ENCODE data around the gene LHPP. TPM values are rescaled to one million over a fixed set of nuclear protein-coding genes. Genes with fewer than 3 reads are reported as not detected.

LHPP gene
- total RNA-seq, 1 experiment from 2014 or later: 6.6 TPM

- BruUV-seq (replicated peaks): no TSS peak
Measured at GRCh38 chr10:124650263-124650662, 188.6 kb downstream of the LHPP start.

GRCh38 chr10:124650820-124651401 lies 189.3 kb downstream of the LHPP start:
- ChIA-PET POLR2A (ENCODE audit: unreplicated experiment) (no interaction called here), CTCF (no interaction called here)
- Histone ChIP-seq H3K9me2 (replicated peaks; ENCODE audit: low read length) (no peaks in the 10 kb centered on the region), H3K4me3 (ENCODE audit: low read length) (no peak overlapping the region), H4K20me1 (ENCODE audit: low read length) (no peaks in the 10 kb centered on the region), H3K27me3 (ENCODE audit: low read length) (no peaks in the 10 kb centered on the region), H3K4me2 (ENCODE audit: low read length) (no peak overlapping the region), H3K36me3 (ENCODE audit: low read depth, low read length) (no peaks in the 10 kb centered on the region), H3K79me2 (ENCODE audit: low read length) (no peaks in the 10 kb centered on the region), H3K4me1 (ENCODE audit: insufficient read depth, low read length) (no peaks in the 10 kb centered on the region), H3F3A (ENCODE audit: low read length, unreplicated experiment) (no peaks in the 10 kb centered on the region), H2AFZ (ENCODE audit: low read length) (no peak overlapping the region), H3K9me3 (ENCODE audit: low read length) (no peaks in the 10 kb centered on the region), H3K27ac (ENCODE audit: low read length) (no peak overlapping the region), H3K9ac (ENCODE audit: low read length) (no peak overlapping the region)
- no peak for TF ChIP-seq EZH2phosphoT487 (IDR thresholded peaks at IDR 0.05; ENCODE audit: borderline replicate concordance, low read length)
- TF ChIP-seq CTCF (conservative IDR thresholded peaks at IDR 0.05; ENCODE audit: low read depth, low read length): no peak
- TF ChIP-seq EZH2 (IDR thresholded peaks at IDR 0.05; ENCODE audit: low read length, unreplicated experiment): no peak
- DNase-seq: no peak
- intact Hi-C loops (cut with micrococcal nuclease): no loop called here
- ATAC-seq: no peak
- no TSS peak for BruUV-seq (replicated peaks)

More at GRCh38 chr10:124650263-124650662, 188.6 kb downstream of the LHPP start:
- TF ChIP-seq EZH2phosphoT487 (IDR thresholded peaks at IDR 0.05; ENCODE audit: borderline replicate concordance, low read length) (no peak), CTCF (conservative IDR thresholded peaks at IDR 0.05; ENCODE audit: low read depth, low read length) (no peak), EZH2 (IDR thresholded peaks at IDR 0.05; ENCODE audit: low read length, unreplicated experiment) (no peak)
- Histone ChIP-seq H3K4me1 (ENCODE audit: insufficient read depth, low read length) (no peaks in the 10 kb centered on the region), H3K4me2 (ENCODE audit: low read length) (no peak overlapping the region), H4K20me1 (ENCODE audit: low read length) (no peaks in the 10 kb centered on the region), H3F3A (ENCODE audit: low read length, unreplicated experiment) (no peaks in the 10 kb centered on the region), H2AFZ (ENCODE audit: low read length) (no peak overlapping the region), H3K79me2 (ENCODE audit: low read length) (no peaks in the 10 kb centered on the region), H3K36me3 (ENCODE audit: low read depth, low read length) (no peaks in the 10 kb centered on the region), H3K9me2 (replicated peaks; ENCODE audit: low read length) (no peaks in the 10 kb centered on the region), H3K4me3 (ENCODE audit: low read length) (no peak overlapping the region), H3K9ac (ENCODE audit: low read length) (no peak overlapping the region), H3K9me3 (ENCODE audit: low read length) (no peaks in the 10 kb centered on the region), H3K27ac (ENCODE audit: low read length) (no peak overlapping the region), H3K27me3 (ENCODE audit: low read length) (no peaks in the 10 kb centered on the region)
- CTCF ChIA-PET: no interaction called here
- intact Hi-C loops (cut with micrococcal nuclease): no loop called here
- no peak for ATAC-seq
- no peak for DNase-seq
- POLR2A ChIA-PET (ENCODE audit: unreplicated experiment): no interaction called here

- Histone ChIP-seq H3K9me2 (replicated peaks; ENCODE audit: low read length) (no peaks in the 10 kb centered on the region), H3K4me1 (ENCODE audit: insufficient read depth, low read length) (no peaks in the 10 kb centered on the region), H3K79me2 (ENCODE audit: low read length) (no peaks in the 10 kb centered on the region), H3K9me3 (ENCODE audit: low read length) (no peaks in the 10 kb centered on the region), H4K20me1 (ENCODE audit: low read length) (no peaks in the 10 kb centered on the region), H3K4me2 (ENCODE audit: low read length) (no peak overlapping the region), H3F3A (ENCODE audit: low read length, unreplicated experiment) (no peaks in the 10 kb centered on the region), H3K27ac (ENCODE audit: low read length) (no peak overlapping the region), H3K36me3 (ENCODE audit: low read depth, low read length) (no peaks in the 10 kb centered on the region), H3K9ac (ENCODE audit: low read length) (no peak overlapping the region), H2AFZ (ENCODE audit: low read length) (no peak overlapping the region), H3K4me3 (ENCODE audit: low read length) (no peak overlapping the region), H3K27me3 (ENCODE audit: low read length) (no peaks in the 10 kb centered on the region)
- intact Hi-C loops (cut with micrococcal nuclease): no loop called here
- TF ChIP-seq EZH2phosphoT487 (IDR thresholded peaks at IDR 0.05; ENCODE audit: borderline replicate concordance, low read length) (no peak), CTCF (conservative IDR thresholded peaks at IDR 0.05; ENCODE audit: low read depth, low read length) (no peak), EZH2 (IDR thresholded peaks at IDR 0.05; ENCODE audit: low read length, unreplicated experiment) (no peak)
- ChIA-PET POLR2A (ENCODE audit: unreplicated experiment) (no interaction called here), CTCF (no interaction called here)
- no TSS peak for BruUV-seq (replicated peaks)
- DNase-seq (no peak), ATAC-seq (no peak)
Measured at GRCh38 chr10:124651402-124651891, 189.8 kb downstream of the LHPP start.
